Progenitor cell of endocrine pancreas (in vitro differentiated cells): ENCODE results near the gene AGXT. TPM values are rescaled to one million over a fixed set of nuclear protein-coding genes. Genes with fewer than 3 reads are reported as not detected.

Experiments used
- DNase-seq: peaks from one replicate; pipeline ENCODE4 v3.0.0; 2021; ENCODE audit warnings: low spot score; ENCODE audit not compliant: unreplicated experiment
- H3K27ac Mint-ChIP-seq: 2 replicates; pipeline ENCODE4 v1.8.0; 2021; ENCODE audit warnings: mild to moderate bottlenecking, moderate library complexity, mixed read lengths
- H3K27me3 Mint-ChIP-seq: 2 replicates; pipeline ENCODE4 v1.8.0; 2021; ENCODE audit warnings: mixed read lengths
- H3K36me3 Mint-ChIP-seq: 2 replicates; pipeline ENCODE4 v1.8.0; 2022; ENCODE audit warnings: mixed read lengths; ENCODE audit not compliant: insufficient read depth
- H3K4me1 Mint-ChIP-seq: 2 replicates; pipeline ENCODE4 v1.8.0; 2021; ENCODE audit warnings: low read depth, mixed read lengths
- H3K4me3 Mint-ChIP-seq: 2 replicates; pipeline ENCODE4 v1.8.0; 2021; ENCODE audit warnings: low read depth, mild to moderate bottlenecking, moderate library complexity, mixed read lengths
- H3K9me3 Mint-ChIP-seq: 2 replicates; pipeline ENCODE4 v1.8.0; 2021; ENCODE audit warnings: low read depth, mixed read lengths
- CTCF ChIP-seq: fragments of 200-600 bp; sonication (generic); IDR thresholded peaks from one replicate; pipeline ENCODE4 v1.5.0; 2021; ENCODE audit warnings: antibody characterized with exemption, mild to moderate bottlenecking; ENCODE audit not compliant: unreplicated experiment
- total RNA-seq: library from RNA; stranded (reverse); gene quantifications from 2 replicates; pipeline ENCODE4 v1.2.1, GENCODE V29; 2021

The AGXT gene
- total RNA-seq, 1 donor from 2014 or later, result 1.2 TPM

GRCh38 chr2:240928476-240929363, 60.1 kb downstream of the AGXT start:
- no peak for DNase-seq
- TF ChIP-seq CTCF, result no peak
- Mint-ChIP-seq H3K4me3 (no peak overlapping the region), H3K4me1 (no peaks in the 10 kb centered on the region), H3K27me3 (peaks cover 20% of the 10 kb centered on the region), H3K36me3 (no peaks in the 10 kb centered on the region), H3K9me3 (no peaks in the 10 kb centered on the region), H3K27ac (no peak overlapping the region)

GRCh38 chr2:240929364-240930095, 60.9 kb downstream of the AGXT start:
- H3K27me3 Mint-ChIP-seq, result peaks cover 20% of the 10 kb centered on the region
- no peak for DNase-seq
- H3K4me1 Mint-ChIP-seq, result no peaks in the 10 kb centered on the region
- no peaks in the 10 kb centered on the region for H3K9me3 Mint-ChIP-seq
- H3K27ac Mint-ChIP-seq, result no peak overlapping the region
- H3K4me3 Mint-ChIP-seq, result no peak overlapping the region
- TF ChIP-seq CTCF, result no peak
- no peaks in the 10 kb centered on the region for H3K36me3 Mint-ChIP-seq

Other genes with a start within 250 kb of the AGXT start
- gene GPR35, start 243.3 kb upstream of the AGXT start, total RNA-seq, result 5.8 and 6.5 TPM in 2 replicates
- gene AQP12B, start 185.9 kb upstream of the AGXT start, total RNA-seq, result not detected in 2 replicates
- gene AQP12A, start 177.0 kb upstream of the AGXT start, total RNA-seq, result not detected in 2 replicates
- gene KIF1A, start 48.6 kb upstream of the AGXT start, total RNA-seq, result 132 and 140 TPM in 2 replicates
- gene MAB21L4, start 27.3 kb downstream of the AGXT start, total RNA-seq, result 9.7 and 12.5 TPM in 2 replicates
- 0.36 and 0.40 TPM in 2 replicates for gene CROCC2, start 37.5 kb downstream of the AGXT start, total RNA-seq
- gene SNED1, start 129.8 kb downstream of the AGXT start, total RNA-seq, result 2.2 and 2.5 TPM in 2 replicates
- 57.2 and 63.0 TPM in 2 replicates for gene MTERF4, start 233.5 kb downstream of the AGXT start, total RNA-seq